NCI-H748 treated with DMSO at 0.1 percent for 48 hours (cell line): Measurements from ENCODE around the gene HTRA1.

Experiments
- DNase-seq: peaks from one replicate; lab custom pipeline; 2025; lab: John Stamatoyannopoulos, UW

Gene HTRA1

DNA sequence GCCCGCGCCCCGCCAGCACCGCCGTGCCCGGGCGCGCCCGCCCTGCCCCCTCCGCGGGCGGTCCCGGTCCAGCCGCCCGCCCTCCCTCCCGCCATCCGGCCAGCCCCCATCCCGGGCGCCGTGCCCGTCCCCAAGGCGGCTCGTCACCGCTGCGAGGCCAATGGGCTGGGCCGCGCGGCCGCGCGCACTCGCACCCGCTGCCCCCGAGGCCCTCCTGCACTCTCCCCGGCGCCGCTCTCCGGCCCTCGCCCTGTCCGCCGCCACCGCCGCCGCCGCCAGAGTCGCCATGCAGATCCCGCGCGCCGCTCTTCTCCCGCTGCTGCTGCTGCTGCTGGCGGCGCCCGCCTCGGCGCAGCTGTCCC is at the start of gene HTRA1:
Gene HTRA1 (plus strand): TSS at position 187 of the 362 bp plus-strand sequence. CDS start 100 bp downstream, at position 287.
- DNase-seq, result no peak

DNA sequence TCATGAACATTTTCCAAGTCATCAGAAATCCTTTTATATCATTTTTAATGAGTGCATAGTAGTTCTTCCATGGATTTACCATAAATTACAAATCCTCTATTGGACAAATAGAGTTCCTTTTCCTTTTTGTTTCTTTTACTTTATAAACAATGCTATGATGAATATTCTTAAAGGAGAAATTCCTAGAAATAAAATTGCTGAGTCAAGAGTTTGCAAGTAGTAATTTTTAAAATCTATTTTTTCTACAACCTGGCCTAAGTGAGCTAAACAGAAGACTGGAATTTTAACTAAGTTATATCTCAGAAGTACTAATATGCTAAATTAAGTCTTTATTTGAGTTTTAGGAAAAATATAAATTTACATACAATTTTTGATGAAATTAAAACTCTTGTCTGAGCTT is 48.0 kb upstream of the HTRA1 start:
- no peak for DNase-seq

DNA sequence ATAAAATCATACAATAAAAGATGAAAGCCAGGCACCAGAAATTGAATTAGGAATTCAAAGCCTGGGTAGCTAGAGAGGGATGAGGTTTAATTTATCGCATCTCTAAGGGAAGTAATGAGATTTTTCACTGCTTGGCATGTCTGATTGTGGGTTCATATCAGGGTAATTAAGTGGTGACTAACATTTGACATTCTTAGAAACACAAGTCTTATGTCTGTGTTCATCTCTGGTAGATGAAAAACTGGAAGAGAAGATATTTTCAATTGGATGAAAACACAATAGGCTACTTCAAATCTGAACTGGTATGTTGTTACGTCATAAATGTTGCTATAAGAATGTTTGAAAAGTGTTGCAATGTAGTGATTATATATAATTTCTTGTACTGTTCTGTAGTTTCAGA is 43.7 kb upstream of the HTRA1 start:
- DNase-seq, result no peak

DNA sequence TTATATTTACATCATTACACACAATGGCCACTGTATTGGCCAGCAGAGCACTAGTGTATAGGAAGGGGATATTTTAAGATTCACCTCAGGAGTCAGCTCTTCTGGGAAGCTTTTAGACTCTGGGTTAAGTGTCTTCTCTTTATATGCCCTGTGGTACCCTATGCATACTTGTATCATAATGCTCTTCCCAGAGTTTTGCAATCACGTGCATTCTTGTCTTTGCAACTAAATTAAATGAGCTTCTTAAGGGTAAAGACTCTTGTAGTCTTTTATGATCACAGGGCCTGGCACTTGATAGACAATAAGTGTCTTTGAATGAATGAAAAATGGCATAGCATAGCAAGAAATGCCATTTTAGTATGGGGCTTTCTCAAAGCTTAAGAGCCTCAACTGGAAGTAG is 42.3 kb upstream of the HTRA1 start:
- no peak for DNase-seq

DNA sequence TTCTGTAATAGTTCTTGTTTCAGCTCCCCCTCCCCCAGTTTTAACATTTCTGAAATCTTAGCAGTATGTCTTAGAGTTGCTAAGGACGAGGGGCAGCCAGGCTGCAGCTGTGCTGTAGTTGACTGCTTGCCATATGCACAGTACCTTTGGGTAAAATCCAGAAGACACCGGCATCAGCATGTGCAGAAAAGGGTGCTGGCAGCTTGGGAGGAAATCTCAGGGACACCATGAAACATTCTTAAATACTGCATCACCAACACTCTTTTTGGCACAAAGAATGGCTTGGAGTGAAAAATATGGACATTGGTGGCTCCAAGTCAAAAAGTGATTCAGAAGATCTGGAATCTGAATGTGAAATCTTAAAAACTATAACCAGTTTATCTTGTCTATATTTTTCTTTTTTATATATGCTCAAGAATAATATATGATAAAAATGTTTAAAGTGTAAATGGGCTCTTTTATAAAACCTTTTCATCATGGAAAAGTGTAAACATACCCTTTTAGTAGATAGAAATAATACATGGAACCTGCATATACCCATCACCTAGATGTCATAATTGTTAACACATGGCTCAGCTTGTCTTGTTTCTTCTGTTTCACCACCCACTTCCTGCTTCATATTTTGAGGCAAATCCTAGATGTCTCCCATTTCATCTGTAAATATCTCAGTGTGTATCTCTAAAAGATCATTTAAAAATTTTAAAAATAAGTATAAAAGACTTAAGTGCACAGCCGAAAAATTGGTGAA is 41.3 kb upstream of the HTRA1 start:
- no peak for DNase-seq

DNA sequence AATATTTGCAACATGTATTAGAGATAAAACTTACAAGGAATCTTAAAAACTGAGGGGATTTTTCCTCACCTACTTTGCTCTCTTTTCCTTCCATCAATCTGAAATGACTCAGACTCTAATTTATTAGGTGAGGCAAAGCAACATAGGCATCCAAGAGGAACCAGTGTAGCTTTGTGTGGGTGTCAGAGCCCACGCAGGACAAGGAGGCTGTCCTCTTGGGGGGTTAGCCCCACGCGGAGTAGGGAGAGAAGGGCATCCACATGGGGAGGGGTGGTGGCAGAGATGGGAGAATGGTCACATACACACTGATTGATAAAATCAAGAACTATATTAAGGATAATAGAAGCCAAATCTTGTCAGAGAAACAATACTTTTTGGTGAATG is 40.7 kb upstream of the HTRA1 start:
- DNase-seq, result no peak

- no peak for DNase-seq
These were observed 40.2 kb upstream of the HTRA1 start for GRCh38 chr10:122421054-122421625.

DNA sequence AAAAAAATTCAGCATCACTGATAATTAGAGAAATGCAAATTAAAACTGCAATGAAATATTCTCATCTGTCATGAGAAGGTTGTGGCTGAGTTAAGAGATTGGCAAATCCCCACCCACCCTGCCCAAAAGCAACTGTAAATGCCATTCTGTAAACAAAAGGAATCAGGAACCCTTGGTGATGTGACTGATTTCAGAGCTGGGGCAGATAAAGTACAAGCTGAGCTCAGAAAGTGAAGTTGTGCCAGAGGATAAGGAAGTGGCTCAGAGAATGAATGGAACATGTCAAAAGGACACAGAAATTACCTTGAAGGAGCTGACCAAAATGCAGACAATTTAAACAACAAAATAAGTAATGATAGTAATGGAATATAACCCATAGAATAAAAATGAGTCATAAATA is 39.6 kb upstream of the HTRA1 start:
- DNase-seq, result no peak

DNA sequence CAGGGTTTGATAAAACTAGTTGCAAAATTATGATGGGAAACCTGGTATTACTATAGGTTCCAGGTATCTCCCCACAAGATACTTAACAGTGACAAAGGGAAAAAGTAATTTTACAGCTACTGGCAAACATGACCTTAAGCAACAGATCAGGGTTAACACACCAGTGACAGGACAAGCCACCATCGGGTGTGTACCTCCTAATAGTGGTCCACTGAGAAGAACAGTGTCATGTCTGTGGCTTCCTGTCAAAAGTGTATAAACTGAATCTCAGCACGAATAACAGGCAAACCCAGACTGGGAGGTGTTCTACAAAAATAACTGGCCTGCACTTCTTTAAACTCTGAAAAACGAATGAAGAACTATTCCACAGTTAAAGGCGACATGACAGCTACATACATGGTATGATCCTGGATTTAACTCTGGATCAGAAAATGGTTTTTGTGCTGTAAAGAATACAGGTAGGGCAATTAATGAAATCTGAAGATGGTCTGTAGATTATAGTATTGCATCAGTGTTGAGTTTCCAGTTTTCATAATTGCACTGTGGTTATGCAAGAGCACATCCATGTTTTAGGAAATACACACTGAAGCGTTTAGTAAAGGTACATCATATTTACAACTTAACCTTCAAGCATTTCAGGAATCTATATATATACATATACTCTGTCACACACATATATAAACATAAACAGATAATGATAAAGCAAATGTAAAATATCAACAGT is 38.9 kb upstream of the HTRA1 start:
- DNase-seq, result no peak

DNA sequence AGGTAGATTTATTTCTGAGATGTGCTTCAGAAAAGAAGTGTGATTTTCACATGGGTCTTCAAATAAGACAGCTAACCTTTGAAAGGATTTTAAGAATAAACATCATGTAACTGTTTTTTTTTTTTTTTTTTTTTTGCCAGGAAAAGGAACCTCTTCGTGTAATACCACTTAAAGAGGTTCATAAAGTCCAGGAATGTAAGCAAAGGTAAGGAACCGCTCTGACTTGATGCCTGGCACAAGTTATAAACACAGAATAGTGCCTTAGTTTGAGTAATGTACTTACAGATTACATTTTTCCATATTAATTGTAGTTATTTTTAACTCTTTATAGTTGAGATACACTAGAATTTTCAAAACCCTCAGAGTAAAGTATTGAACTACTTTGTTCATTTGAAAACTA is 37.3 kb upstream of the HTRA1 start:
- DNase-seq, result no peak

GRCh38 chr10:122426829-122427228 is 34.5 kb upstream of the HTRA1 start:
- no peak for DNase-seq

GRCh38 chr10:122427280-122427679 is 34.1 kb upstream of the HTRA1 start:
- DNase-seq, result no peak

- DNase-seq, result peak; percentile 23
These were observed 26.0 kb upstream of the HTRA1 start for GRCh38 chr10:122435212-122435827.

GRCh38 chr10:122441961-122442360 is 19.4 kb upstream of the HTRA1 start:
- no peak for DNase-seq

- DNase-seq, result no peak
These were observed 15.9 kb upstream of the HTRA1 start for GRCh38 chr10:122445469-122445868.

- no peak for DNase-seq
These were observed 15.4 kb upstream of the HTRA1 start for GRCh38 chr10:122445904-122446303.

- no peak for DNase-seq
These were observed 14.5 kb upstream of the HTRA1 start for GRCh38 chr10:122446668-122447423.

- no peak for DNase-seq
These were observed 12.8 kb upstream of the HTRA1 start for GRCh38 chr10:122448600-122448999.

- no peak for DNase-seq
These were observed 12.2 kb upstream of the HTRA1 start for GRCh38 chr10:122449153-122449552.

- no peak for DNase-seq
These were observed 10.9 kb upstream of the HTRA1 start for GRCh38 chr10:122450353-122450990.

DNA sequence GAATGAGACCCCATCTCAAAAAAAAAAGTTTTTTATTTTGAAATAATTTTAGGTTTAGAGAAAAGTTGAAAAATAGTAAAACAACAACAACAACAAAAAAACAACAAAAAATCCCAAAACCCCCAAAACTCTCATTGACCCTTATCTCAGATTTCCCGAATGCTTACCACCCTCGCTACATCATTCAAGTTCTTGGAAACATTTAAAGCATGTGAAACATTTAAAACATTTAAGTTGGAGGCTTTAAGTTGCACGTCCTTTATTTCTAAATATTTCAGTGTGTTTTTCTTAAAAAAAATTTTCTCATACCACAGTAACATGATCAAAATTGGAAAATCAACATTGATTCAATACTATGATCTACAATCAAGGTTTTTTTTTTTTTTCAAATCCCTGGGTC is 7.3 kb upstream of the HTRA1 start:
- no peak for DNase-seq

GRCh38 chr10:122454603-122455080 is 6.7 kb upstream of the HTRA1 start, which contains the start of gene ARMS2:
ARMS2 (plus strand) TSS chr10:122454653; CDS start chr10:122454728, 75 bp downstream.
- no peak for DNase-seq
